Measurements from ENCODE around the gene SDCBP2. TPM values are rescaled to one million over a fixed set of nuclear protein-coding genes. Genes with fewer than 3 reads are reported as not detected.

The SDCBP2 gene
- total RNA-seq, 1 experiment from 2014 or later: 3.3 TPM

DNA sequence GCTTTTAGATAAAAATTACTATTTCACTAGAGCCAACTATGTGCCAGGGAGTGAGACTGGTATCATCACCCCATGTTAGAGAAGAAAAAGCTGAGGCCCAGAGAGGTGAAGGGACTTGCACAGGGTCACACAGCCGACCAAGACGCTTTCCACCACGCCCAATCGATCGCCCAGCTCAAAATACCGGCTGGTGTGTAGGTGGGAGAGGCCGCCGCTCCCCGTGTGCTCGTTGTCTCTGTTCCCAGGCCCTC, 63.1 kb downstream of the SDCBP2 start:
- DNase-seq (ENCODE audit: low spot score) (no peak), ATAC-seq (no peak)
- H3K4me1 Mint-ChIP-seq: peaks cover 21% of the 10 kb centered on the region
- H3K9me3 Mint-ChIP-seq: no peaks in the 10 kb centered on the region
- peak overlapping the region; percentile 80 for H3K4me3 Mint-ChIP-seq
- no peak for TF ChIP-seq ZNF396 (CRISPR knock-in tag; IDR thresholded peaks at IDR 0.05; ENCODE audit: borderline replicate concordance)
- 0 out of 2 replicates have a peak, but pooled peaks have one; percentile 18 for TF ChIP-seq SP1 (CRISPR knock-in tag; conservative IDR thresholded peaks at IDR 0.05)
- peak; percentile 66; the same call in 1 of the 2 replicates for TF ChIP-seq GTF2I (CRISPR knock-in tag; conservative IDR thresholded peaks at IDR 0.05)
- POLR2A ChIA-PET: interaction anchor here (1.3 to 1.6 kb wide), 2 partner anchors 40 to 200 kb away, joined by 4 to 6 read pairs; partner anchors contain the start of genes NSFL1C and RAD21L1
- peaks cover 26% of the 10 kb centered on the region for H3K27me3 Mint-ChIP-seq (ENCODE audit: low read depth)
- no peaks in the 10 kb centered on the region for H3K36me3 Mint-ChIP-seq
- CTCF ChIA-PET: interaction anchor here (1.0 to 2.2 kb wide), 7 partner anchors 35 to 238 kb away, joined by 3 to 9 read pairs (median 5); partner anchors contain the start of gene RAD21L1
- 0 out of 2 replicates have a peak overlapping the region, but pooled peaks have one; percentile 48 for H3K27ac Mint-ChIP-seq

DNA sequence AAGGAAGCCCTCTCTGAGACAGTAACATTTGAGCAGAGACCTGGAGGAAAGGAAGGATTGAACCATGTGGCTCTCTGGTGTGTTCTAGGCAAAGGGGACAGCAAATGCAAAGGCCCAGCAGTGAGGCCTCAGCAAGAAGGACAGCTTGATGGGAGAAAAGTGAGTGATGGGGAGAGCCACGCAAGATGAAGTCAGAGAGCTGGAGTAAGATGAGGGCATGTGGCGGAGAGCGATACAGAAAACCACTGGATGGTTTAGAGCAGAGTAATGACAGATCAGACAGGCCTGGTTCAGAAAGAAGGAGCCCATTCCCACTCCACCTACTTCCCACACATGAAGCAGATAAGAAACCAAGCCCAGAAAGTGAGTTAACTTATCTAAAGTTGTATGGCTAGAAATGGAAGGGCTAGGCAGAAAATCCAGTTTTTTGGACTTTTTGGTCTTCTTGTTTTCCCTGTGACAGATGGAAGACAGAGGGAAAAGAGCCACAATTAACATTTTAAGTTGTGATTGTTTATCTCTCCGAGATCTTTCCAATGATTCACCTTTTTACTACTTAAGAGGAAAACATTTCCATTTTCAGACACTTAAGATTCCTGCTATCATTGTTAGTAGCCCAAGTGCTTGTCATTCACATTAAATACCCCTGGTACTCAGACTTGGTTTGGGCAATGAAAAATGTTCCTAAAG, 63.6 kb downstream of the SDCBP2 start:
- DNase-seq (ENCODE audit: low spot score) (no peak), ATAC-seq (no peak)
- H3K27me3 Mint-ChIP-seq (ENCODE audit: low read depth): peaks cover 26% of the 10 kb centered on the region
- ChIA-PET CTCF (interaction anchor here (1.0 to 2.2 kb wide), 6 partner anchors 35 to 151 kb away, joined by 3 to 9 read pairs (median 7); partner anchors contain the start of gene RAD21L1), POLR2A (interaction anchor here (1.6 kb wide), 1 partner anchor 39 kb away, joined by 6 read pairs; the partner anchor contains the start of gene RAD21L1)
- H3K27ac Mint-ChIP-seq: no peak overlapping the region
- H3K9me3 Mint-ChIP-seq: no peaks in the 10 kb centered on the region
- peaks cover 21% of the 10 kb centered on the region for H3K4me1 Mint-ChIP-seq
- H3K36me3 Mint-ChIP-seq: no peaks in the 10 kb centered on the region
- H3K4me3 Mint-ChIP-seq: peak overlapping the region; percentile 80
- no peak for TF ChIP-seq CBFB (CRISPR knock-in tag; IDR thresholded peaks at IDR 0.05; ENCODE audit: low read depth)

DNA sequence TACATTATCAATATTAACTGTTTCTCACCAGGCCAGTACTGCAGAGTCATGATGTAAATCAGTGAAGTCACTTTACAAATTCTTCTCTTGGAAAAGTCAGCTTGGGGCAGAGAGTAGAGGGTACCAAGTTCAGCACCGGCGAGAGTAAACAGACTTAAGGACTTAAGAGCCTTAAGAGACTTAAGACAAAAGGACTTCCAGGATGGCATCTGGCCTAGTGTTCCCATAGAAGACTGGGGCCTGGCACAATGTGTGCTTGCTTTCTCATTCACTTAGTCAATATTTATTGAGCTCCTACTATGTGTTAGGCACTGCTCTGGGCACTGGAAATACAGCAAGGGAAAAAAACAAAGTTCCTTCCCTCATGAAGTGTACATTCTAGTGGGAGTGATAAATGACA, 64.2 kb downstream of the SDCBP2 start:
- no peaks in the 10 kb centered on the region for H3K9me3 Mint-ChIP-seq
- H3K4me1 Mint-ChIP-seq: peaks cover 21% of the 10 kb centered on the region
- peak overlapping the region; percentile 80 for H3K4me3 Mint-ChIP-seq
- TF ChIP-seq FOXK1 (CRISPR knock-in tag; IDR thresholded peaks at IDR 0.05) (no peak), SOX15 (CRISPR knock-in tag; IDR thresholded peaks at IDR 0.05) (no peak), ZBTB21 (CRISPR knock-in tag; IDR thresholded peaks at IDR 0.05; ENCODE audit: borderline replicate concordance) (no peak), JAZF1 (CRISPR knock-in tag; IDR thresholded peaks at IDR 0.05) (no peak), ZNF396 (CRISPR knock-in tag; IDR thresholded peaks at IDR 0.05; ENCODE audit: borderline replicate concordance) (no peak), SMAD3 (CRISPR knock-in tag; IDR thresholded peaks at IDR 0.05; ENCODE audit: borderline replicate concordance) (no peak), FOXJ3 (CRISPR knock-in tag; IDR thresholded peaks at IDR 0.05; ENCODE audit: borderline replicate concordance) (no peak), SMAD4 (CRISPR knock-in tag; IDR thresholded peaks at IDR 0.05) (no peak), ZNF416 (CRISPR knock-in tag; IDR thresholded peaks at IDR 0.05) (no peak), GRHL2 (CRISPR knock-in tag; IDR thresholded peaks at IDR 0.05; ENCODE audit: insufficient replicate concordance, severe bottlenecking) (no peak)
- TF ChIP-seq, protein P1, sequence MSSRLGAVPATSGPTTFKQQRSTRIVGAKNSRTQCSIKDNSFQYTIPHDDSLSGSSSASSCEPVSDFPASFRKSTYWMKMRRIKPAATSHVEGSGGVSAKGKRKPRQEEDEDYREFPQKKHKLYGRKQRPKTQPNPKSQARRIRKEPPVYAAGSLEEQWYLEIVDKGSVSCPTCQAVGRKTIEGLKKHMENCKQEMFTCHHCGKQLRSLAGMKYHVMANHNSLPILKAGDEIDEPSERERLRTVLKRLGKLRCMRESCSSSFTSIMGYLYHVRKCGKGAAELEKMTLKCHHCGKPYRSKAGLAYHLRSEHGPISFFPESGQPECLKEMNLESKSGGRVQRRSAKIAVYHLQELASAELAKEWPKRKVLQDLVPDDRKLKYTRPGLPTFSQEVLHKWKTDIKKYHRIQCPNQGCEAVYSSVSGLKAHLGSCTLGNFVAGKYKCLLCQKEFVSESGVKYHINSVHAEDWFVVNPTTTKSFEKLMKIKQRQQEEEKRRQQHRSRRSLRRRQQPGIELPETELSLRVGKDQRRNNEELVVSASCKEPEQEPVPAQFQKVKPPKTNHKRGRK (CRISPR knock-in tag; IDR thresholded peaks at IDR 0.05; ENCODE audit: borderline replicate concordance): no peak
- TF ChIP-seq, protein P2, sequence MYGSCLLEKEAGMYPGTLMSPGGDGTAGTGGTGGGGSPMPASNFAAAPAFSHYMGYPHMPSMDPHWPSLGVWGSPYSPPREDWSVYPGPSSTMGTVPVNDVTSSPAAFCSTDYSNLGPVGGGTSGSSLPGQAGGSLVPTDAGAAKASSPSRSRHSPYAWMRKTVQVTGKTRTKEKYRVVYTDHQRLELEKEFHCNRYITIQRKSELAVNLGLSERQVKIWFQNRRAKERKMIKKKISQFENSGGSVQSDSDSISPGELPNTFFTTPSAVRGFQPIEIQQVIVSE (CRISPR knock-in tag; IDR thresholded peaks at IDR 0.05; ENCODE audit: borderline replicate concordance): no peak
- DNase-seq (ENCODE audit: low spot score) (no peak), ATAC-seq (no peak)
- H3K27me3 Mint-ChIP-seq (ENCODE audit: low read depth): peaks cover 26% of the 10 kb centered on the region
- H3K36me3 Mint-ChIP-seq: no peaks in the 10 kb centered on the region
- ChIA-PET CTCF (interaction anchor here (1.0 kb wide), 1 partner anchor 52 kb away, joined by 3 read pairs; no protein-coding TSS in a partner anchor), POLR2A (no interaction called here)
- no peak overlapping the region for H3K27ac Mint-ChIP-seq

DNA sequence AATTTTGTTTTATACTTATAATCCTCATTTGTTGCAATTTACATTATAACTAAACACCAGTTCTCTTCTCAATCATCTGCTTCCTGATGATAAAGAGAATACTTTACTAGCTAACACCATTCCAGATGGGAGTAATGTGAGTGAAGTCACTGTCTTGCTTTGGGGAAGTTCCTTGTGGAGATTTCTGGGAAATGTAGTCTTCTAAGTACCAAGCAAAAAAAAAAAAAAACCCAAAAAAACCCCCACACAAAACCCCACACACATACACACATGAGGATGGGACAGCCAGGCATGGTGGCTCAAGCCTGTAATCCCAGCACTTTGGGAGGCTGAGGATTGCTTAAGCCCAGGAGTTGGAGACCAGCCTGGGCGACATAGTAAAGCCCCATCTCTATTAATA, 65.1 kb downstream of the SDCBP2 start:
- ChIA-PET CTCF (interaction anchor here (0.6 kb wide), 1 partner anchor 120 kb away, joined by 4 read pairs; no protein-coding TSS in a partner anchor), POLR2A (no interaction called here)
- TF ChIP-seq SMAD3 (CRISPR knock-in tag; IDR thresholded peaks at IDR 0.05; ENCODE audit: borderline replicate concordance) (no peak), TEAD4 (CRISPR knock-in tag; IDR thresholded peaks at IDR 0.05) (no peak), ZNF416 (CRISPR knock-in tag; IDR thresholded peaks at IDR 0.05) (no peak), SP1 (CRISPR knock-in tag; conservative IDR thresholded peaks at IDR 0.05) (no peak)
- TF ChIP-seq, protein P3, sequence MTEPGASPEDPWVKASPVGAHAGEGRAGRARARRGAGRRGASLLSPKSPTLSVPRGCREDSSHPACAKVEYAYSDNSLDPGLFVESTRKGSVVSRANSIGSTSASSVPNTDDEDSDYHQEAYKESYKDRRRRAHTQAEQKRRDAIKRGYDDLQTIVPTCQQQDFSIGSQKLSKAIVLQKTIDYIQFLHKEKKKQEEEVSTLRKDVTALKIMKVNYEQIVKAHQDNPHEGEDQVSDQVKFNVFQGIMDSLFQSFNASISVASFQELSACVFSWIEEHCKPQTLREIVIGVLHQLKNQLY (CRISPR knock-in tag; IDR thresholded peaks at IDR 0.05): no peak
- TF ChIP-seq, protein P4, sequence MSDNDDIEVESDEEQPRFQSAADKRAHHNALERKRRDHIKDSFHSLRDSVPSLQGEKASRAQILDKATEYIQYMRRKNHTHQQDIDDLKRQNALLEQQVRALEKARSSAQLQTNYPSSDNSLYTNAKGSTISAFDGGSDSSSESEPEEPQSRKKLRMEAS (CRISPR knock-in tag; IDR thresholded peaks at IDR 0.05): no peak
- H3K36me3 Mint-ChIP-seq: no peaks in the 10 kb centered on the region
- H3K4me3 Mint-ChIP-seq: no peak overlapping the region
- peaks cover 21% of the 10 kb centered on the region for H3K4me1 Mint-ChIP-seq
- DNase-seq (ENCODE audit: low spot score) (no peak), ATAC-seq (no peak)
- H3K27ac Mint-ChIP-seq: no peak overlapping the region
- no peaks in the 10 kb centered on the region for H3K9me3 Mint-ChIP-seq
- peaks cover 26% of the 10 kb centered on the region for H3K27me3 Mint-ChIP-seq (ENCODE audit: low read depth)
